Measurements from ENCODE around the gene GAREM1.

- TF ChIP-seq CTCF (conservative IDR thresholded peaks at IDR 0.05) (no peak), ZFX (IDR thresholded peaks at IDR 0.05) (no peak)
These were observed 233.6 kb downstream of the GAREM1 start for GRCh38 chr18:32237049-32237448.
